H9 (cell line): Measurements from ENCODE around the gene OR10A3. TPM values are rescaled to one million over a fixed set of nuclear protein-coding genes. Genes with fewer than 3 reads are reported as not detected.

ENCODE experiments used
- DNase-seq: peaks from one replicate; pipeline ENCODE4 v3.0.0-alpha.2; 2017
- H2AFZ ChIP-seq: one replicate; pipeline ENCODE4 v1.6.1; 2013; ENCODE audit warnings: mild to moderate bottlenecking, low read length, control low read depth, moderate library complexity
- H2AK5ac ChIP-seq: 2 replicates; pipeline ENCODE4 v1.6.1; 2013; ENCODE audit warnings: low read length, control low read depth, mixed read lengths; ENCODE audit not compliant: insufficient read length
- H2BK120ac ChIP-seq: one replicate; pipeline ENCODE4 v1.6.1; 2013; ENCODE audit warnings: low read depth, mild to moderate bottlenecking, low read length, control low read depth, inconsistent platforms; ENCODE audit not compliant: poor library complexity, severe bottlenecking
- H2BK12ac ChIP-seq: 2 replicates; pipeline ENCODE4 v1.6.1; 2013; ENCODE audit warnings: low read length, control low read depth, mixed read lengths, low read depth; ENCODE audit not compliant: insufficient read length
- H2BK15ac ChIP-seq: 2 replicates; pipeline ENCODE4 v1.6.1; 2013; ENCODE audit warnings: low read depth, low read length, control low read depth
- H2BK20ac ChIP-seq: one replicate; pipeline ENCODE4 v1.6.1; 2013; ENCODE audit warnings: low read depth, mild to moderate bottlenecking, low read length, control low read depth, inconsistent platforms; ENCODE audit not compliant: poor library complexity, severe bottlenecking
- H2BK5ac ChIP-seq: 2 replicates; pipeline ENCODE4 v1.6.1; 2013; ENCODE audit warnings: low read length, control low read depth, mixed read lengths; ENCODE audit not compliant: insufficient read length
- H3K14ac ChIP-seq: 2 replicates; pipeline ENCODE4 v1.6.1; 2013; ENCODE audit warnings: low read length, control low read depth; ENCODE audit not compliant: insufficient read depth
- H3K18ac ChIP-seq: 2 replicates; pipeline ENCODE4 v1.6.1; 2013; ENCODE audit warnings: low read depth, mild to moderate bottlenecking, mixed read lengths, low read length, control low read depth; ENCODE audit not compliant: insufficient read length
- H3K23ac ChIP-seq: 2 replicates; pipeline ENCODE4 v1.6.1; 2013; ENCODE audit warnings: low read length, control low read depth, mixed read lengths, low read depth; ENCODE audit not compliant: insufficient read length
- H3K23me2 ChIP-seq: 2 replicates; pipeline ENCODE4 v1.6.1; 2013; ENCODE audit warnings: low read depth, mild to moderate bottlenecking, mixed read lengths, low read length, control low read depth; ENCODE audit not compliant: insufficient read length, poor library complexity, severe bottlenecking
- H3K27ac ChIP-seq: 2 replicates; pipeline ENCODE4 v1.5.1; 2013; ENCODE audit warnings: low read length, control low read depth, mixed read lengths, low read depth; ENCODE audit not compliant: insufficient read length
- H3K27me3 ChIP-seq: 2 replicates; pipeline ENCODE4 v1.6.1; 2013; ENCODE audit warnings: low read length, control low read depth, inconsistent platforms; ENCODE audit not compliant: insufficient read depth
- H3K4ac ChIP-seq: 2 replicates; pipeline ENCODE4 v1.6.1; 2013; ENCODE audit warnings: low read depth, mild to moderate bottlenecking, control low read depth, inconsistent platforms, low read length, moderate library complexity
- H3K4me1 ChIP-seq: 2 replicates; pipeline ENCODE4 v1.6.1; 2013; ENCODE audit warnings: low read length, control low read depth, inconsistent platforms; ENCODE audit not compliant: insufficient read depth
- H3K4me2 ChIP-seq: 2 replicates; pipeline ENCODE4 v1.6.1; 2013; ENCODE audit warnings: low read length, control low read depth, mixed read lengths; ENCODE audit not compliant: insufficient read length, insufficient read depth
- H3K56ac ChIP-seq: 2 replicates; pipeline ENCODE4 v1.6.1; 2013; ENCODE audit warnings: low read depth, mild to moderate bottlenecking, mixed read lengths, low read length, control low read depth; ENCODE audit not compliant: insufficient read length
- H3K79me1 ChIP-seq: 2 replicates; pipeline ENCODE4 v1.6.1; 2013; ENCODE audit warnings: low read depth, mild to moderate bottlenecking, moderate library complexity, low read length, control low read depth, inconsistent platforms; ENCODE audit not compliant: insufficient read depth, poor library complexity, severe bottlenecking
- H3K79me2 ChIP-seq: 2 replicates; pipeline ENCODE4 v1.6.1; 2013; ENCODE audit warnings: low read length, control low read depth, inconsistent platforms; ENCODE audit not compliant: insufficient read depth
- H3K9ac ChIP-seq: 2 replicates; pipeline ENCODE4 v1.6.1; 2013; ENCODE audit warnings: low read length, control low read depth, mixed read lengths; ENCODE audit not compliant: insufficient read length; ENCODE audit errors: extremely low read depth
- H3K9me3 ChIP-seq: one replicate; pipeline ENCODE4 v1.6.1; 2013; ENCODE audit warnings: low read depth, low read length, inconsistent platforms; ENCODE audit not compliant: control insufficient read depth
- H3T11ph ChIP-seq: one replicate; pipeline ENCODE4 v1.6.1; 2013; ENCODE audit warnings: mild to moderate bottlenecking, low read length, control low read depth, inconsistent platforms
- H4K20me1 ChIP-seq: one replicate; pipeline ENCODE4 v1.6.1; 2013; ENCODE audit not compliant: control insufficient read depth, insufficient read length, insufficient read depth
- H4K5ac ChIP-seq: 2 replicates; pipeline ENCODE4 v1.6.1; 2013; ENCODE audit warnings: low read depth, mild to moderate bottlenecking, mixed read lengths, low read length, control low read depth; ENCODE audit not compliant: insufficient read length
- H4K8ac ChIP-seq: replicated peaks from 2 replicates; pipeline ENCODE4 v1.6.1; 2013; ENCODE audit warnings: low read length, control low read depth, mixed read lengths, low read depth; ENCODE audit not compliant: insufficient read length
- H4K91ac ChIP-seq: 2 replicates; pipeline ENCODE4 v1.6.1; 2013; ENCODE audit warnings: low read depth, mild to moderate bottlenecking, moderate library complexity, mixed read lengths, low read length, control low read depth; ENCODE audit not compliant: insufficient read length
- H3K27ac Mint-ChIP-seq, 3 experiments: 2 replicates in 2 of 3; 3 replicates in 1 of 3; pipeline ENCODE4 v1.8.0; 2020 to 2021; ENCODE audit warnings: mixed read lengths in 3 of 3, mild to moderate bottlenecking in 1 of 3, moderate library complexity in 1 of 3
- H3K27me3 Mint-ChIP-seq: 2 replicates; pipeline ENCODE4 v1.8.0; 2021; ENCODE audit warnings: low read depth, mild to moderate bottlenecking, moderate library complexity, mixed read lengths
- H3K36me3 Mint-ChIP-seq, 3 experiments: 2 replicates in 2 of 3; 3 replicates in 1 of 3; pipeline ENCODE4 v1.8.0; 2020 to 2021; ENCODE audit warnings: low read depth in 3 of 3, mixed read lengths in 3 of 3; ENCODE audit not compliant: insufficient read depth in 1 of 3
- H3K4me1 Mint-ChIP-seq, 2 experiments: 2 replicates each; pipeline ENCODE4 v1.8.0; 2020; ENCODE audit warnings: mixed read lengths in 2 of 2
- H3K4me3 Mint-ChIP-seq, 2 experiments: 2 replicates in 1 of 2; 3 replicates in 1 of 2; pipeline ENCODE4 v1.8.0; 2020 to 2021; ENCODE audit warnings: mild to moderate bottlenecking in 2 of 2, mixed read lengths in 2 of 2, moderate library complexity in 1 of 2
- H3K9me3 Mint-ChIP-seq, 2 experiments: 2 replicates in 1 of 2; 3 replicates in 1 of 2; pipeline ENCODE4 v1.8.0; 2020; ENCODE audit warnings: mild to moderate bottlenecking in 2 of 2, mixed read lengths in 2 of 2, moderate library complexity in 1 of 2
- WGBS: extraction: QIAGEN DNeasy Blood & Tissue Kit; methylation state at CpG from one replicate; pipeline ENCODE4 v1.1.7; 2013; ENCODE audit warnings: missing lambda C conversion rate, low lambda C conversion rate, mixed read lengths; ENCODE audit not compliant: insufficient read length; ENCODE audit errors: extremely low coverage; 5-methylcytosine and 5-hydroxymethylcytosine counted together
- total RNA-seq: library from RNA; stranded (reverse); gene quantifications from 2 replicates; pipeline ENCODE4 v1.2.1, GENCODE V29; 2021
- TF ChIP-seq, protein P1 (sequence below): fragments of 200-600 bp; sonication (generic); conservative IDR thresholded peaks from 3 replicates; pipeline ENCODE4 v1.8.0; 2021; ENCODE audit warnings: antibody characterized with exemption, mild to moderate bottlenecking

The OR10A3 gene
- total RNA-seq, 1 experiment from 2014 or later = not detected

DNA sequence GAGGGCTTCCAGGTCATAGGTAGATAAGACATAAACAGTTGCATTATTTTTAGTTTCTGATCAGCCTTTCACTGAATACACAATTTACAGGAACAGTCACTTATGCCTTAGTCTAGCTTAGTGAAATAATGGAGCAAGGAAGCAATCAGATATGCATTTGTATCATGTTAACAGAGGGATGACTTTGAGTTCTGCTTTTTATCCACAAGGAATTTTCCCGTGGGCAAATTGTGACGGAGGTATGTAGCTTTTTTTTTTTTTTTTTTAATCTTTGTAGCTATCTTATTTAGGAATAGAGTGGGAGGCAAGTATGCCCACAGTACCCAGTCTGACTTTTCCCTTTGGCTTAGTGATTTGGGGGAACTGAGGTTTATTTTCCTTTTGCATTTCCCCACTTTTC lies 27.2 kb upstream of the OR10A3 start:
- Histone ChIP-seq H3T11ph (no peak overlapping the region), H2BK5ac (no peak overlapping the region), H2BK12ac (no peak overlapping the region), H3K23me2 (no peaks in the 10 kb centered on the region), H2BK20ac (no peak overlapping the region), H3K14ac (no peak overlapping the region), H4K20me1 (no peaks in the 10 kb centered on the region), H2BK120ac (no peak overlapping the region), H3K23ac (no peak overlapping the region), H3K4ac (no peak overlapping the region), H4K8ac (no peak overlapping the region), H3K9me3 (no peaks in the 10 kb centered on the region), H2AFZ (no peak overlapping the region), H3K27me3 (no peaks in the 10 kb centered on the region), H2BK15ac (no peak overlapping the region), H2AK5ac (no peak overlapping the region), H3K79me2 (no peaks in the 10 kb centered on the region), H3K79me1 (no peaks in the 10 kb centered on the region), H3K56ac (no peak overlapping the region), H4K5ac (no peak overlapping the region), H3K4me1 (peaks cover 2% of the 10 kb centered on the region; the same call in 1 of the 2 replicates), H3K4me2 (peak overlapping the region; percentile 28), H3K9ac (no peak overlapping the region), H4K91ac (no peak overlapping the region), H3K27ac (no peak overlapping the region), H3K18ac (no peak overlapping the region)
- Mint-ChIP-seq H3K4me3 (no peak overlapping the region), H3K4me1 (peaks cover 38 to 51% of the 10 kb centered on the region in 2 experiments), H3K27ac (no peak overlapping the region; a peak in 1 of 7 replicates), H3K27me3 (no peaks in the 10 kb centered on the region), H3K36me3 (no peaks in the 10 kb centered on the region), H3K9me3 (no peaks in the 10 kb centered on the region)
- no CpG with 5 or more reads among the region's 2 CpGs for WGBS
- no peak for DNase-seq
- TF ChIP-seq, protein P1, sequence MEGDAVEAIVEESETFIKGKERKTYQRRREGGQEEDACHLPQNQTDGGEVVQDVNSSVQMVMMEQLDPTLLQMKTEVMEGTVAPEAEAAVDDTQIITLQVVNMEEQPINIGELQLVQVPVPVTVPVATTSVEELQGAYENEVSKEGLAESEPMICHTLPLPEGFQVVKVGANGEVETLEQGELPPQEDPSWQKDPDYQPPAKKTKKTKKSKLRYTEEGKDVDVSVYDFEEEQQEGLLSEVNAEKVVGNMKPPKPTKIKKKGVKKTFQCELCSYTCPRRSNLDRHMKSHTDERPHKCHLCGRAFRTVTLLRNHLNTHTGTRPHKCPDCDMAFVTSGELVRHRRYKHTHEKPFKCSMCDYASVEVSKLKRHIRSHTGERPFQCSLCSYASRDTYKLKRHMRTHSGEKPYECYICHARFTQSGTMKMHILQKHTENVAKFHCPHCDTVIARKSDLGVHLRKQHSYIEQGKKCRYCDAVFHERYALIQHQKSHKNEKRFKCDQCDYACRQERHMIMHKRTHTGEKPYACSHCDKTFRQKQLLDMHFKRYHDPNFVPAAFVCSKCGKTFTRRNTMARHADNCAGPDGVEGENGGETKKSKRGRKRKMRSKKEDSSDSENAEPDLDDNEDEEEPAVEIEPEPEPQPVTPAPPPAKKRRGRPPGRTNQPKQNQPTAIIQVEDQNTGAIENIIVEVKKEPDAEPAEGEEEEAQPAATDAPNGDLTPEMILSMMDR = no peak
